ENCODE data around the gene SMC1B. TPM values are rescaled to one million over a fixed set of nuclear protein-coding genes. Genes with fewer than 3 reads are reported as not detected.
"Not testable (repeated sequence)": the region's sequence is repeated elsewhere in the genome, so short reads cannot be mapped to it uniquely, and the experiment has no call there.

Gene SMC1B
- total and polyA plus RNA-seq, 7 donors: not detected

DNA sequence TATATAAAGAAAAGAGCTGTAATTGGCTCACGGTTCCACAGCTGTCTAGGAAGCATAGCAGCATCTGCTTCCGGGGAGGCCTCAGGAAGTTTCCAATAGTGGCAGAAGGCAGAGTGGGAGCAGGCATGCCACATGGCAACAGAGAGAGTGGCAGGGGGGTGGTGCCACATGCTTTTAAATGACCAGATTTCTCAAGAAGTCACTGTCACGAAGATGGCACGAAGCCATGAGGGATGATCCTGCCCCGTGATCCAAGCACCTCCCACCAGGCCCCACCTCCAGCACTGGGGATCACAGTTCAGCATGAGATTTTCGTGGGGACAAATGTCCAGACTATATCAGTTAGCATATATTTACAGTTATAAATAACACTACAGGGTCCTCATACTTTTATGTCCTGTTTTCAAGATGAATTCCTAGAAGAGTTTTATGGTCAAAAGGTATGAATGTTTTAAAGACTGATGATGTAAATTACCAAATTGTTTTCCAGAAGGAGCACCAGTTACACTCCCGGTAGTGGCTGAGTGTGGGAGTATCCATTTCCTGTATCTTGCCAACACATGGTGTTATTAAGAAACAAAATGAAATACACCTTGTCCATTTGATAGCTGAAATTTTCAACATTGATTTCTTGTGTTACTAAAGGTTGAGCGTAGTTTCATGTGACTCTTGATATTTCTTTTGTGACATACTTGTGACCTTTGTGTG, 84.4 kb downstream of the SMC1B start:
- Histone ChIP-seq H3K27me3 (ENCODE audit: insufficient read depth in 3 of 3, low read length in 2 of 3) (no peaks in the 10 kb centered on the region), H3K4me1 (peaks cover 58% of the 10 kb centered on the region), H3K9me3 (no peaks in the 10 kb centered on the region), H3K27ac (peak overlapping the region; percentile 89), H3K4me3 (no peak overlapping the region), H3K36me3 (ENCODE audit: insufficient read depth in 1 of 2, low read depth in 1 of 2) (peaks cover 0 to 26% of the 10 kb centered on the region in 2 donors)
- intact Hi-C loops (cut with DNase I): no loop called here
- peak; percentile 70 to 84 for DNase-seq
- 23 to 32% (median 28%) methylated on average over 8 of the region's 8 CpGs for WGBS, 3 donors
- ATAC-seq: peak; percentile 43 to 74 (median 64)
- TF ChIP-seq, protein P1, sequence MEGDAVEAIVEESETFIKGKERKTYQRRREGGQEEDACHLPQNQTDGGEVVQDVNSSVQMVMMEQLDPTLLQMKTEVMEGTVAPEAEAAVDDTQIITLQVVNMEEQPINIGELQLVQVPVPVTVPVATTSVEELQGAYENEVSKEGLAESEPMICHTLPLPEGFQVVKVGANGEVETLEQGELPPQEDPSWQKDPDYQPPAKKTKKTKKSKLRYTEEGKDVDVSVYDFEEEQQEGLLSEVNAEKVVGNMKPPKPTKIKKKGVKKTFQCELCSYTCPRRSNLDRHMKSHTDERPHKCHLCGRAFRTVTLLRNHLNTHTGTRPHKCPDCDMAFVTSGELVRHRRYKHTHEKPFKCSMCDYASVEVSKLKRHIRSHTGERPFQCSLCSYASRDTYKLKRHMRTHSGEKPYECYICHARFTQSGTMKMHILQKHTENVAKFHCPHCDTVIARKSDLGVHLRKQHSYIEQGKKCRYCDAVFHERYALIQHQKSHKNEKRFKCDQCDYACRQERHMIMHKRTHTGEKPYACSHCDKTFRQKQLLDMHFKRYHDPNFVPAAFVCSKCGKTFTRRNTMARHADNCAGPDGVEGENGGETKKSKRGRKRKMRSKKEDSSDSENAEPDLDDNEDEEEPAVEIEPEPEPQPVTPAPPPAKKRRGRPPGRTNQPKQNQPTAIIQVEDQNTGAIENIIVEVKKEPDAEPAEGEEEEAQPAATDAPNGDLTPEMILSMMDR (IDR thresholded peaks at IDR 0.05): no peak

DNA sequence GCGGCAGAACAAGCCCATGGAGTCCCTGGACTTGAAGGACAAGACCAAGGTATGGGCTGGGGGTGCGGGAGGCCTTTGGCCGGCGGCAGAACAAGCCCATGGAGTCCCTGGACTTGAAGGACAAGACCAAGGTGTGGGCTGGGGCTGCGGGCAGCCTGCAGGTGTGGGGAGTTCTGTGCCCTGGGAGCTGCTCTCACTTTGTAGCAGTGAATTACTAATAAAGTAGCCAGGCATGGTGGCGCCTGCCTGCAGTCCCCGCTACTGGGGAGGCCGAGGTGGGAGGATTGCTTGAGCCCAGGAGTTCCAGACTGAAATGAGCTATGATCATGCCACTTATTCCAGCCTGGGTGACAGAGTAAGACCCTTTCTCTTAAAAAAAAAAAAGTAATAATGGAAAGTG, 85.1 kb downstream of the SMC1B start:
- intact Hi-C loops (cut with DNase I); H3K27me3 ChIP-seq (ENCODE audit: insufficient read depth in 3 of 3, low read length in 2 of 3); DNase-seq; H3K9me3 ChIP-seq; H3K4me3 ChIP-seq; ATAC-seq: not testable (repeated sequence)
- WGBS, 3 donors: 85 to 94% (median 88%) methylated on average over 7 of the region's 8 CpGs
- Histone ChIP-seq H3K4me1 (peaks cover 56% of the 10 kb centered on the region), H3K27ac (peak overlapping the region; percentile 89), H3K36me3 (ENCODE audit: insufficient read depth in 1 of 2, low read depth in 1 of 2) (peaks cover 0 to 31% of the 10 kb centered on the region in 2 donors)

DNA sequence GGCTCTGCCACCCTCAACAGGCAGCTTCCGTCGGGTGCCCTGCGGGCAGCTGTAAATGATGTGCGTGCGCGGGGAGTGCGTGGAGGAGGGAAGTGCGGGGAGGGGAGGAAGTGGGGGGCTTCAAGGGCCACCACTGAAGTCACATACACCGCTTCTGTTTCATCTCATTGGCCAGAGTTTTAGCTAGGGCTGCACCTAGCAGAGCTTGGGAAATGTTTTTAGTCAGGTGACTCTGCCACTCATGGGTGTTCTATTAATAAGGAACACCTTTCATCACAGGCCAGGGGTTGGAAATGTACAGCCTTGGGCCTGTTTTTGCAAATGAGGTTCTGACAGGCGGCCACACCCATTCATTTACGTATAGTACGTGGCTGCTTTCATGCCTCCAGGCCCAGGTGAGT, 89.1 kb downstream of the SMC1B start:
- intact Hi-C loops (cut with DNase I): no loop called here

DNA sequence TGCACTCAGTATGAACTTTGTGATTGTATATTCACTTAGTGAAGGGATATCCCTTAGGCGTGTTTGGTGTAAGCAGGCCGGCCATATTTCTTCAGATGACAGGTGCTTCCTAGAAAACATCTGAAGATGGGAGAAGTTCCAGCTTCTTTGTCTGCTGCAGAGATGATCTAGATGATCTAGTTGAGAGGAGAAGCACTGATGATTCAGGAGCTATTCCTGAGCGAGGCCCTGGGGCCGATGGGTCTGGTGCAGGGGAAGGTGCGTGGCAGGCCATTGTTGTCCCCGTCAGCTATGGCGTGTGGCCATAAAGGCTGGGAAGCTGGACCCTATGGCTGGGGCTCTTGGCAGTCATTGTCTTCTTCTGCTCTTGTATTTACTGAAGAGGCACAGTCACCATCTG, 89.7 kb downstream of the SMC1B start:
- Histone ChIP-seq H3K36me3 (ENCODE audit: insufficient read depth in 1 of 2, low read depth in 1 of 2) (peaks cover 0 to 26% of the 10 kb centered on the region in 2 donors), H3K4me3 (no peak overlapping the region), H3K27ac (peak overlapping the region; percentile 84), H3K4me1 (peaks cover 31% of the 10 kb centered on the region), H3K27me3 (ENCODE audit: insufficient read depth in 3 of 3, low read length in 2 of 3) (no peaks in the 10 kb centered on the region), H3K9me3 (no peaks in the 10 kb centered on the region)
- WGBS, 3 donors: 44 to 56% (median 51%) methylated on average over 7 of the region's 7 CpGs
- intact Hi-C loops (cut with DNase I): no loop called here
- peak; percentile 34 to 91 (median 82) for ATAC-seq
- DNase-seq: no peak
- TF ChIP-seq, protein P1 (IDR thresholded peaks at IDR 0.05): no peak

More for the DNA sequence above, 89.1 kb downstream of the SMC1B start:
- no peak for DNase-seq
- H3K36me3 ChIP-seq (ENCODE audit: insufficient read depth in 1 of 2, low read depth in 1 of 2): peaks cover 0 to 26% of the 10 kb centered on the region in 2 donors
- H3K4me3 ChIP-seq: no peak overlapping the region
- no peaks in the 10 kb centered on the region for H3K9me3 ChIP-seq
- peak overlapping the region; percentile 84 for H3K27ac ChIP-seq
- H3K27me3 ChIP-seq (ENCODE audit: insufficient read depth in 3 of 3, low read length in 2 of 3): no peaks in the 10 kb centered on the region
- TF ChIP-seq, protein P1 (IDR thresholded peaks at IDR 0.05): no peak
- peak; percentile 44 to 73 (median 66) for ATAC-seq
- H3K4me1 ChIP-seq: peaks cover 31% of the 10 kb centered on the region
- WGBS, 3 donors: 83 to 90% (median 86%) methylated on average over 12 of the region's 12 CpGs

DNA sequence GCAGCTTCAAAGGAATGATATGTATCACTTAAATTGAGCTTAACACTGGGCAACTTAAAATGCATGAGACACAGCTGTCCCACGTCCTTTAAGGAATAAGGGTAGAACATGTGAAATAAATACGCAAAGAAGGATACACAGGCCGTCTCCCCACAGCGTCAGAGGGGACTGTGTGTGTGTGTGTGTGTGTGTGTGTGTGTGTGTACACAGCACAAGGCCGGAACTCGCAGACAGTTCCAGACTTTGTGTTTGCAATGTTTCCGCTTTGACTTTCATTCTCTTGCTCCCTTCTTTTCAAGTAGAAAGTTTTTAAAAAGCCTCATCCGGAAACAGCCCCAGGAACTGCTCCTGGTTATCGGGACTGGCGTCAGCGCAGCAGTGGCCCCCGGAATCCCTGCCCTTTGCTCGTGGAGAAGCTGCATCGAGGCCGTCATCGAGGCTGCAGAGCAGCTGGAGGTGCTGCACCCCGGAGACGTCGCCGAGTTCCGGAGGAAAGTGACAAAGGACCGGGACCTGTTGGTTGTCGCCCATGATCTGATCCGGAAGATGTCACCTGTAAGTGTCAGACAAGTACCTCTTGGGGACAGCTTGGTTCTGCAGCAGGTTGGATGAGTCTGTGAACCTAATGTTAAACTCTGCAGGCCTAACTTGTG, 90.4 kb downstream of the SMC1B start:
- peaks cover 33% of the 10 kb centered on the region for H3K4me1 ChIP-seq
- no peaks in the 10 kb centered on the region for H3K9me3 ChIP-seq
- H3K27me3 ChIP-seq (ENCODE audit: insufficient read depth in 3 of 3, low read length in 2 of 3): no peaks in the 10 kb centered on the region
- H3K36me3 ChIP-seq (ENCODE audit: insufficient read depth in 1 of 2, low read depth in 1 of 2): peaks cover 0 to 23% of the 10 kb centered on the region in 2 donors
- 91 to 94% (median 91%) methylated on average over 24 of the region's 24 CpGs for WGBS, 3 donors
- TF ChIP-seq, protein P1 (IDR thresholded peaks at IDR 0.05): no peak
- H3K4me3 ChIP-seq: no peak overlapping the region
- ATAC-seq: no peak
- H3K27ac ChIP-seq: peak overlapping the region; percentile 84
- DNase-seq: no peak
- intact Hi-C loops (cut with DNase I): no loop called here
